B cell (primary cell): Measurements from ENCODE around the gene LMNTD2. TPM values are rescaled to one million over a fixed set of nuclear protein-coding genes. Genes with fewer than 3 reads are reported as not detected.
A peak's percentile ranks its signal among the peaks of the same experiment; 100 is the strongest.

Experiments
- ATAC-seq: fragments of 200-7000 bp; cut with Tn5 transposase; one replicate; pipeline ENCODE4 v1.10.0; 2021; ENCODE audit warnings: low read depth, mild to moderate bottlenecking, moderate number of reproducible peaks, moderate library complexity
- CTCF ChIA-PET: fragments of 350-600 bp; sonication (Branson Sonifier 250); formaldehyde crosslinking; loops from one replicate; lab custom pipeline; 2021; ENCODE audit warnings: antibody characterized with exemption, inconsistent platforms; lab: Charles Lee
- POLR2A ChIA-PET: fragments of 350-600 bp; sonication (Branson Sonifier 250); formaldehyde crosslinking; loops from one replicate; lab custom pipeline; 2021; ENCODE audit warnings: antibody characterized with exemption; lab: Charles Lee
- DNase-seq: peaks from one replicate; pipeline ENCODE4 v3.0.0; 2013
- H2AFZ ChIP-seq: 2 replicates; pipeline ENCODE4 v1.6.1; 2012; ENCODE audit warnings: mild to moderate bottlenecking, low read depth, low read length; ENCODE audit not compliant: insufficient read depth, poor library complexity, severe bottlenecking
- H3K27ac ChIP-seq, 2 donors: 1 replicate in 1 of 2; 2 replicates in 1 of 2; pipeline ENCODE4 v1.5.1; 2012 to 2013; ENCODE audit warnings: low read length in 2 of 2, mild to moderate bottlenecking in 2 of 2, moderate library complexity in 1 of 2
- H3K27me3 ChIP-seq, 4 experiments: fragments of 200-600 bp in 1 of 4; sonication (generic) in 1 of 4; replicated peaks in 1 of 4; 1 replicate in 2 of 4; 2 replicates in 2 of 4; pipeline versions ENCODE4 v1.6.1 to v1.7.0; 2013 to 2016; ENCODE audit warnings: low read length in 3 of 4, mild to moderate bottlenecking in 2 of 4, mixed read lengths in 1 of 4, moderate library complexity in 1 of 4; ENCODE audit not compliant: insufficient read depth in 4 of 4, control insufficient read depth in 3 of 4; ENCODE audit errors: control extremely low read depth in 1 of 4
- H3K36me3 ChIP-seq, 2 experiments: replicated peaks in 1 of 2; 1 replicate in 1 of 2; 2 replicates in 1 of 2; pipeline versions ENCODE4 v1.6.1 to v1.7.1; 2013; ENCODE audit warnings: low read length in 1 of 2; ENCODE audit not compliant: insufficient read depth in 2 of 2, control insufficient read depth in 1 of 2; ENCODE audit errors: control extremely low read depth in 1 of 2, extremely low read depth in 1 of 2
- H3K4me1 ChIP-seq, 2 donors: fragments of 200-600 bp in 1 of 2; sonication (generic) in 1 of 2; 1 replicate in 1 of 2; 2 replicates in 1 of 2; pipeline versions ENCODE4 v1.5.1 to v1.6.1; 2013 to 2017; ENCODE audit warnings: low read length in 2 of 2; ENCODE audit not compliant: control insufficient read depth in 2 of 2, insufficient read depth in 2 of 2
- H3K4me2 ChIP-seq: replicated peaks from 2 replicates; pipeline ENCODE3; 2012; ENCODE audit warnings: mild to moderate bottlenecking, low read depth, low read length; ENCODE audit not compliant: poor library complexity, severe bottlenecking
- H3K4me3 ChIP-seq, 5 experiments: fragments of 200-600 bp in 1 of 5; sonication (generic) in 1 of 5; 1 replicate in 3 of 5; 2 replicates in 2 of 5; pipeline versions ENCODE4 v1.5.1 to v1.7.0; 2011 to 2016; ENCODE audit warnings: low read length in 4 of 5, mild to moderate bottlenecking in 4 of 5, low read depth in 2 of 5, control low read depth in 1 of 5, moderate library complexity in 1 of 5; ENCODE audit not compliant: insufficient read depth in 1 of 5; ENCODE audit errors: control extremely low read depth in 1 of 5, extremely low read depth in 1 of 5
- H3K79me2 ChIP-seq: fragments of 200-600 bp; sonication (generic); one replicate; pipeline ENCODE4 v1.6.0; 2016; ENCODE audit warnings: low read length; ENCODE audit not compliant: control insufficient read depth, insufficient read depth
- H3K9ac ChIP-seq: fragments of 200-600 bp; sonication (generic); 2 replicates; pipeline ENCODE4 v1.6.1; 2017; ENCODE audit warnings: mild to moderate bottlenecking, low read length, moderate library complexity
- H3K9me3 ChIP-seq, 3 donors: one replicate each; pipeline versions ENCODE4 v1.6.1 to v1.7.1; 2013; ENCODE audit warnings: low read length in 2 of 3; ENCODE audit not compliant: control insufficient read depth in 2 of 3, insufficient read depth in 1 of 3; ENCODE audit errors: control extremely low read depth in 1 of 3
- H4K20me1 ChIP-seq: 2 replicates; pipeline ENCODE4 v1.6.0; 2012; ENCODE audit warnings: mild to moderate bottlenecking, low read length; ENCODE audit not compliant: insufficient read depth, control insufficient read depth, poor library complexity, severe bottlenecking
- H3K27ac Mint-ChIP-seq: one replicate; pipeline ENCODE4 v1.8.0; 2021; ENCODE audit warnings: mixed read lengths
- H3K27me3 Mint-ChIP-seq: one replicate; pipeline ENCODE4 v1.8.0; 2021; ENCODE audit warnings: mixed read lengths
- H3K4me1 Mint-ChIP-seq: one replicate; pipeline ENCODE4 v1.8.0; 2021; ENCODE audit warnings: mixed read lengths
- H3K4me3 Mint-ChIP-seq: one replicate; pipeline ENCODE4 v1.8.0; 2021; ENCODE audit warnings: mixed read lengths
- H3K9me3 Mint-ChIP-seq: one replicate; pipeline ENCODE4 v1.8.0; 2022; ENCODE audit warnings: mixed read lengths; ENCODE audit not compliant: insufficient read depth
- EZH2 ChIP-seq: IDR thresholded peaks from 2 replicates; pipeline ENCODE4 v1.6.1; 2012; ENCODE audit warnings: borderline replicate concordance, low read depth, mild to moderate bottlenecking, moderate library complexity, low read length; ENCODE audit not compliant: insufficient read depth, poor library complexity, severe bottlenecking
- WGBS: methylation state at CpG from one replicate; pipeline ENCODE4 v1.1.5; 2013; ENCODE audit warnings: missing lambda C conversion rate; ENCODE audit not compliant: insufficient coverage; 5-methylcytosine and 5-hydroxymethylcytosine counted together
- intact Hi-C: fragments of 100-400 bp; cut with micrococcal nuclease; formaldehyde crosslinking; loops from one replicate; pipeline ENCODE4 v1.10.0; 2022
- polyA plus RNA-seq: library from polyadenylated mRNA; depleted of rRNA; stranded (reverse); fragments of >200 nt; gene quantifications from 2 replicates; pipeline ENCODE4 v1.2.3, GENCODE V29; 2012
- total RNA-seq, 2 donors: library from RNA; stranded (reverse); fragments of 120-200 nt in 1 of 2; gene quantifications; 1 replicate in 1 of 2; 2 replicates in 1 of 2; pipeline versions ENCODE4 v1.2.3 to v1.2.4, GENCODE V29; 2013 to 2022
- TF ChIP-seq, protein P1 (sequence below): fragments of 200-600 bp; IDR thresholded peaks from one replicate; pipeline ENCODE4 v1.8.0; 2022; ENCODE audit warnings: antibody characterized with exemption, mild to moderate bottlenecking

Gene LMNTD2
- total and polyA plus RNA-seq, 2 donors (not counting 1 experiment from before 2014, with no cell fraction given) = 21.4 to 29.6 TPM

DNA sequence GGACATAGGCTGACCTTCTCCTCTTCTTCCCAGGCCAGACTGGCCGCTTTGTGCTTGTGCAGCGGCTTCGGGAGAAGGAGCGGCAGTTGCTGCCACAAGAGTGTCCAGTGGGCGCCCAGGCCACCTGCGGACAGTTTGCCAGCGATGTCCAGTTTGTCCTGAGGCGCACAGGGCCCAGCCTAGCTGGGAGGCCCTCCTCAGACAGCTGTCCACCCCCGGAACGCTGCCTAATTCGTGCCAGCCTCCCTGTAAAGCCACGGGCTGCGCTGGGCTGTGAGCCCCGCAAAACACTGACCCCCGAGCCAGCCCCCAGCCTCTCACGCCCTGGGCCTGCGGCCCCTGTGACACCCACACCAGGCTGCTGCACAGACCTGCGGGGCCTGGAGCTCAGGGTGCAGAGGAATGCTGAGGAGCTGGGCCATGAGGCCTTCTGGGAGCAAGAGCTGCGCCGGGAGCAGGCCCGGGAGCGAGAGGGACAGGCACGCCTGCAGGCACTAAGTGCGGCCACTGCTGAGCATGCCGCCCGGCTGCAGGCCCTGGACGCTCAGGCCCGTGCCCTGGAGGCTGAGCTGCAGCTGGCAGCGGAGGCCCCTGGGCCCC lies 1.6 kb upstream of the LMNTD2 start:
- ATAC-seq = no peak
- Histone ChIP-seq H3K36me3 (no peaks in the 10 kb centered on the region), H3K4me1 (peaks cover 10 to 22% of the 10 kb centered on the region in 2 donors), H3K27me3 (no peaks in the 10 kb centered on the region), H3K79me2 (peaks cover 18% of the 10 kb centered on the region), H3K4me2 (peak overlapping the region; percentile 87), H3K9me3 (no peaks in the 10 kb centered on the region), H2AFZ (no peak overlapping the region), H3K9ac (no peak overlapping the region), H3K4me3 (peak overlapping the region in 1 of 5 experiments; percentile 70), H4K20me1 (peaks cover 31% of the 10 kb centered on the region), H3K27ac (no peak overlapping the region)
- no peak overlapping the region for H3K27ac Mint-ChIP-seq
- H3K4me3 Mint-ChIP-seq = peak overlapping the region; percentile 88
- H3K4me1 Mint-ChIP-seq = peaks cover 14% of the 10 kb centered on the region
- WGBS = 97% methylated on average over 28 of the region's 29 CpGs
- intact Hi-C loops = loop anchor here (5.0 kb wide), 1 partner anchor 185 kb away; the partner anchor contains the start of gene TALDO1
- no peaks in the 10 kb centered on the region for H3K9me3 Mint-ChIP-seq
- ChIA-PET POLR2A (interaction anchor here (1.0 to 1.1 kb wide), 2 partner anchors 14 to 26 kb away, joined by 3 read pairs; partner anchors contain the start of genes HRAS and PHRF1), CTCF (no interaction called here)
- TF ChIP-seq, protein P1, sequence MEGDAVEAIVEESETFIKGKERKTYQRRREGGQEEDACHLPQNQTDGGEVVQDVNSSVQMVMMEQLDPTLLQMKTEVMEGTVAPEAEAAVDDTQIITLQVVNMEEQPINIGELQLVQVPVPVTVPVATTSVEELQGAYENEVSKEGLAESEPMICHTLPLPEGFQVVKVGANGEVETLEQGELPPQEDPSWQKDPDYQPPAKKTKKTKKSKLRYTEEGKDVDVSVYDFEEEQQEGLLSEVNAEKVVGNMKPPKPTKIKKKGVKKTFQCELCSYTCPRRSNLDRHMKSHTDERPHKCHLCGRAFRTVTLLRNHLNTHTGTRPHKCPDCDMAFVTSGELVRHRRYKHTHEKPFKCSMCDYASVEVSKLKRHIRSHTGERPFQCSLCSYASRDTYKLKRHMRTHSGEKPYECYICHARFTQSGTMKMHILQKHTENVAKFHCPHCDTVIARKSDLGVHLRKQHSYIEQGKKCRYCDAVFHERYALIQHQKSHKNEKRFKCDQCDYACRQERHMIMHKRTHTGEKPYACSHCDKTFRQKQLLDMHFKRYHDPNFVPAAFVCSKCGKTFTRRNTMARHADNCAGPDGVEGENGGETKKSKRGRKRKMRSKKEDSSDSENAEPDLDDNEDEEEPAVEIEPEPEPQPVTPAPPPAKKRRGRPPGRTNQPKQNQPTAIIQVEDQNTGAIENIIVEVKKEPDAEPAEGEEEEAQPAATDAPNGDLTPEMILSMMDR = no peak
- no peak for TF ChIP-seq EZH2
- peak; percentile 21 for DNase-seq
- H3K27me3 Mint-ChIP-seq = no peaks in the 10 kb centered on the region
